ENCODE measurements around the gene BEST2. TPM values are rescaled to one million over a fixed set of nuclear protein-coding genes. Genes with fewer than 3 reads are reported as not detected.
A peak's percentile ranks its signal among the peaks of the same experiment; 100 is the strongest.

The BEST2 gene
- total RNA-seq, 2 donors from 2014 or later = not detected

- Mint-ChIP-seq H3K27me3 (ENCODE audit: low read depth) (no peaks in the 10 kb centered on the region), H3K4me1 (ENCODE audit: low read depth) (peaks cover 42% of the 10 kb centered on the region), H3K36me3 (ENCODE audit: insufficient read depth in 2 of 2) (no peaks in the 10 kb centered on the region), H3K4me3 (peak overlapping the region; percentile 87), H3K9me3 (no peaks in the 10 kb centered on the region), H3K27ac (peak overlapping the region; percentile 86)
- DNase-seq (no peak), ATAC-seq (replicated peaks in 1 of 2) (no peak)
Measured at GRCh38 chr19:12782174-12782423, 30.5 kb downstream of the BEST2 start.

DNA sequence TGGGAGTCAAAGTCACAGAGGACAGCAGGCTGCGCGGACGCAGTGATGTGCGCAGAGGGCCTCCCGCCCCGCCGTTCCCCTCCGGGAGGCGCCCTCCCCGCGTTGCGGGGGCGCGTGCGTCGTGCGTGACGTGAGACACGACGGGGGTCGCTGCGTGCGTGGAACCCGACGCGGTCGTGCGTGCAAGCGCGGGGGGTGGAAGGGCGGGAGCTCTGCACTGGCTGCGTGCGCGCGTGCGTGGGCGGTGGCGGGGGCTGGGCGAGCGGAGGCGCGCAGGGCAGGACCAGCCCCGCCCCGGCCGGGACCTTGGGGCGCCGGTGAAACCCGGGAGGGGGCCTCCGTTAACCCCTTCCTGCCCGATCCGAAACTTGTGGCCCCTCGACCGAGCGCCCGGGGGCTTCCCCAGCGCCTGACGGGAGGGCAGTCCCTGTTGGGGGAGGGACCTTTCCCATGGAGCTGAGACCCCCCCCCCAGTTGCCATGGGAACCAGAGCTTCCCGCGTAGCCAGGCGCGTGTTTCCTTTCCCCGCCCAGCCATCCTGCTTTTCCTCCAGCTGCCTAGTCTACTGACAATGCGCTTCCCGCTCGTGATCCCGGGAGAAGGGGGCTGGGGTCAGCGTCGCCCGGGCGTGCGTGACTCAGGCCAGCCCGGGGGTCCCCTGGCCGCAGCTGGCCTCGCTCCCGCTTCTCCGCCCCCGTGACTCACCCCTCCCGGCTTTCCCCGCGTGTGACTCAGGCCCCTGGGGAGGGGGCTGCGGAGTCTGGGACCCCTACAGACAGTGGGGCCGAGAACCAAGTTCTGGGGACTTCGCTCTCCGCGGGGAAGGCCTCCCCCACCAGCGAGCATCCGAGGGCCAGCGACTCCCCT, 31.1 kb downstream of the BEST2 start:
- H3K4me3 Mint-ChIP-seq = peak overlapping the region; percentile 87
- ATAC-seq (replicated peaks in 1 of 2) (peak; percentile 55 to 62), DNase-seq (peak; percentile 97)
- no peaks in the 10 kb centered on the region for H3K36me3 Mint-ChIP-seq (ENCODE audit: insufficient read depth in 2 of 2)
- H3K4me1 Mint-ChIP-seq (ENCODE audit: low read depth) = peaks cover 38% of the 10 kb centered on the region
- no peak overlapping the region for H3K27ac Mint-ChIP-seq
- no peaks in the 10 kb centered on the region for H3K9me3 Mint-ChIP-seq
- no peaks in the 10 kb centered on the region for H3K27me3 Mint-ChIP-seq (ENCODE audit: low read depth)

GRCh38 chr19:12783291-12783848, 31.8 kb downstream of the BEST2 start:
- Mint-ChIP-seq H3K4me3 (peak overlapping the region in 1 of 2 donors; percentile 79), H3K27me3 (ENCODE audit: low read depth) (no peaks in the 10 kb centered on the region), H3K36me3 (ENCODE audit: insufficient read depth in 2 of 2) (no peaks in the 10 kb centered on the region), H3K27ac (peak overlapping the region; percentile 69), H3K4me1 (ENCODE audit: low read depth) (peaks cover 41% of the 10 kb centered on the region), H3K9me3 (no peaks in the 10 kb centered on the region)
- DNase-seq (peak in 1 of 2 donors; percentile 93), ATAC-seq (replicated peaks in 1 of 2) (peak; percentile 36 to 47)

DNA sequence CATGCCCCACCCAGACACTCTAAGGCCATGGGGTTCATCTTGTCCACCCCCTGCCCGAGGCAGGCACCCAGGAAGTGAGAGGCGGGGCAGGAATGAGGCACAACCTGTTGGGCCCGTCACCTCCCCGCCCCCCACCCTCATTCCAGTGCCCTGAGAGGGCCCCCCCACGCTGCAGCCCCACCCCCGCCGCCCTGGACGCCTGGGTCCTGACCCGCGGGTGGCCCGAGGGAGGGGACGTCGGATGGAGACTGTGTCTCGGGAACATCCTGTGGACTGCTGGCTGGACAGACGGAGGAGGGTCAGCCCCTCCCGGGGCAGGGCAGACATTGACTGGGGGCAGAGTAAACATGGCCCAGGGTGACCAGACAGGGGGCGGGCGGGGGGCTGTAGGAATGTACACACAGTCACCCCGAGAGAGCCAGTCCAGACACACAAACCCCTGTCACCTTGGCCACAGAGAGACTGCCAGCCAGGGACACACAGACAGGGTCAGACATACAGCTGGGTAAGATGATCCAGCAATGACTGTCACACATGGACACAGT, 32.3 kb downstream of the BEST2 start:
- ATAC-seq (replicated peaks in 1 of 2) (peak in 1 of 2 donors; percentile 3), DNase-seq (peak; percentile 54 to 62)
- H3K36me3 Mint-ChIP-seq (ENCODE audit: insufficient read depth in 2 of 2) = no peaks in the 10 kb centered on the region
- peaks cover 41% of the 10 kb centered on the region for H3K4me1 Mint-ChIP-seq (ENCODE audit: low read depth)
- H3K9me3 Mint-ChIP-seq = no peaks in the 10 kb centered on the region
- peak overlapping the region; percentile 69 for H3K27ac Mint-ChIP-seq
- H3K4me3 Mint-ChIP-seq = peak overlapping the region in 1 of 2 donors; percentile 79
- no peaks in the 10 kb centered on the region for H3K27me3 Mint-ChIP-seq (ENCODE audit: low read depth)

GRCh38 chr19:12784394-12784870, 32.8 kb downstream of the BEST2 start:
- no peak overlapping the region for H3K27ac Mint-ChIP-seq
- peak; percentile 1 to 4 for ATAC-seq (replicated peaks in 1 of 2)
- H3K27me3 Mint-ChIP-seq (ENCODE audit: low read depth) = no peaks in the 10 kb centered on the region
- no peaks in the 10 kb centered on the region for H3K36me3 Mint-ChIP-seq (ENCODE audit: insufficient read depth in 2 of 2)
- H3K4me1 Mint-ChIP-seq (ENCODE audit: low read depth) = peaks cover 38% of the 10 kb centered on the region
- no peak overlapping the region for H3K4me3 Mint-ChIP-seq
- no peaks in the 10 kb centered on the region for H3K9me3 Mint-ChIP-seq
- peak; percentile 44 for DNase-seq

- H3K9me3 Mint-ChIP-seq = no peaks in the 10 kb centered on the region
- H3K27me3 Mint-ChIP-seq (ENCODE audit: low read depth) = no peaks in the 10 kb centered on the region
- H3K4me1 Mint-ChIP-seq (ENCODE audit: low read depth) = peaks cover 33% of the 10 kb centered on the region
- H3K36me3 Mint-ChIP-seq (ENCODE audit: insufficient read depth in 2 of 2) = no peaks in the 10 kb centered on the region
- ATAC-seq (replicated peaks in 1 of 2) (peak; percentile 3 to 4), DNase-seq (peak; percentile 54 to 58)
- H3K27ac Mint-ChIP-seq = no peak overlapping the region
- no peak overlapping the region for H3K4me3 Mint-ChIP-seq
Measured at GRCh38 chr19:12784871-12785430, 33.4 kb downstream of the BEST2 start.

DNA sequence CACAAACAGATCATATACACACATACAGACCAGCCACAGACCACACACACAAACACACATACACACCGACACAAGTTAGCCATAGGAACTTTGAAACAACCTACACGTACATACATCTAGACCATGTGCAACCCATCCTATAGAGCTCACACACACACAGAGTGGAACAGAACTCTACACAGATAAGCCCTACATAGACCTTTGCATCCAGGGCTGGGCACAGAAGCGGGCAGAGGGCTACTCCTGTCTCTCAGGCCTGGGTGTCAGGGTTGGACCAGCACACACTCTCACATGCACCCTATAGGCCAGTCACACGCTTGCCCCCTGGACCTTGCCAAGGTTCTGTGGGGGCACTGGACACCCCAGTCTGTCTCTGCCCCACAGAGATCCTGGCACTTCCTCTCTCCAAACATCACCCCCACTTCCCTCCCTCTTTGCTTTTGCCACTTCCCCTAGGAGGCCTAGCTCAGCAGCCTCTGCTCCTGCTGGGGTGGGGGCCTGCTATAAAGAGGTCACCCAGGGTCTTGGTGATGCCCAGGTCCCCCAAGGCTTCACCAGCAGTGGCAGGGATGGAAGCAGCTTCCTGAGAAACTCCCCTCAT, 33.9 kb downstream of the BEST2 start:
- ATAC-seq (replicated peaks in 1 of 2) (no peak), DNase-seq (peak in 1 of 2 donors; percentile 19)
- Mint-ChIP-seq H3K9me3 (no peaks in the 10 kb centered on the region), H3K4me3 (no peak overlapping the region), H3K27me3 (ENCODE audit: low read depth) (no peaks in the 10 kb centered on the region), H3K4me1 (ENCODE audit: low read depth) (peaks cover 28% of the 10 kb centered on the region), H3K36me3 (ENCODE audit: insufficient read depth in 2 of 2) (no peaks in the 10 kb centered on the region), H3K27ac (no peak overlapping the region)

DNA sequence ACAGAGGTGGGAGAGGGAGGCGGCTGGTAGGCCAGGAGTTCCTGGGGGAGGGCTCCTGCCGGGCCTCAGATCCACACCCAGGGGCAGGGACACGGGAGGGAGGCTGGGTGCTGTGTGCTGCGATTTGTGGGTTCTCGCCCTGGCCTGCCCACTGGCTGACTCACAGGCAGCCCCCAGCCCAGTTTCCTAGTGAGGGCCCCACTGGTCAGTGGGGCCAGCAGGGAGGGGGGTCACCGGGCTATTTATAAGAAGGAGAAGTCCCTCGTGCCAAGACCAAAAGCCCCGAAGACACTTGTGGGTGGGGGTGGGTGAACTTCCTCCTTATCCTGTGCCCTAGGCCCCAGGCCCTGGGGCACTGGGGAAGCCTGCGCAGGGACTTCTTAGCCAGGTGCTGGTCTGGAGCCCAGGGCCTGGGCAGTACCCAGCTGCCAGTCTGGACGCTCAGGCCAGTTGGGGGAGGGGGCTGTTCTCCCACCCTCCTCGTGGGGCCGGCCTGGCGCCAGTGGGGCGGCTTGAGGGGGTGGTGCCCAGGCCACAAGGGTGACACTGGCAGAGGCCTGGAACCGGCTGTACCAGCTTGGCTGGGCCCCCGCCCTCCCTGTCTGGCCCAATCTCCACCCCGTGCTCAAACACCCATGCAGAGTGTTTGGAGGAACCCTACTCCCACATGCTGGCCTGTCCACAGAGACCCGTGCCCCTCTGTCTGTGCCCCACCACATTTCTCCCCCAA, 34.7 kb downstream of the BEST2 start:
- H3K4me3 Mint-ChIP-seq = peak overlapping the region in 1 of 2 donors; percentile 41
- H3K36me3 Mint-ChIP-seq (ENCODE audit: insufficient read depth in 2 of 2) = peaks cover 4 to 5% of the 10 kb centered on the region in 2 donors
- H3K27ac Mint-ChIP-seq = no peak overlapping the region
- DNase-seq (peak in 1 of 2 donors; percentile 17), ATAC-seq (replicated peaks in 1 of 2) (no peak)
- H3K9me3 Mint-ChIP-seq = no peaks in the 10 kb centered on the region
- H3K4me1 Mint-ChIP-seq (ENCODE audit: low read depth) = peaks cover 27% of the 10 kb centered on the region
- H3K27me3 Mint-ChIP-seq (ENCODE audit: low read depth) = no peaks in the 10 kb centered on the region

DNA sequence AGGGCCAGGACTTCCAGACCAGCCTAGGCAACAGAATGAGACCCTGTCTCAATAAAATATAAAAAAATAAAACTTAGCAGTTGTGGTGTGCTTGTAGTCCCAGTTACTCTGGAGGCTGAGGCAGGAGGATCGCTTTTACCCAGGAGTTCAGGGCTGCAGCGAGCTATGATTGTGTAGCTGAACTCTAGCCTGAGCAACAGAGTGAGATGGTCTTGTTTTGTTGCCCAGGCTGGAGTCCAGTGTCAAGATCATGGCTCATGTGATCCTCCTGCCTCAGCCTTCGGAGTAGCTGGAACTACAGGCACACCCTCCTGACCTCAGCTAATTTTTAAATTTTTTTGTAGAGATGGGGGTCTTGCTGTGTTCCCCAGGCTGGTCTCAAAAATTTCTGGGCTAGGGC, 35.4 kb downstream of the BEST2 start:
- H3K27me3 Mint-ChIP-seq (ENCODE audit: low read depth) = no peaks in the 10 kb centered on the region
- ATAC-seq (replicated peaks in 1 of 2) (no peak), DNase-seq (no peak)
- H3K36me3 Mint-ChIP-seq (ENCODE audit: insufficient read depth in 2 of 2) = peaks cover 5 to 7% of the 10 kb centered on the region in 2 donors
- peaks cover 21% of the 10 kb centered on the region for H3K4me1 Mint-ChIP-seq (ENCODE audit: low read depth)
- no peak overlapping the region for H3K27ac Mint-ChIP-seq
- H3K9me3 Mint-ChIP-seq = no peaks in the 10 kb centered on the region
- peak overlapping the region in 1 of 2 donors; percentile 41 for H3K4me3 Mint-ChIP-seq

DNA sequence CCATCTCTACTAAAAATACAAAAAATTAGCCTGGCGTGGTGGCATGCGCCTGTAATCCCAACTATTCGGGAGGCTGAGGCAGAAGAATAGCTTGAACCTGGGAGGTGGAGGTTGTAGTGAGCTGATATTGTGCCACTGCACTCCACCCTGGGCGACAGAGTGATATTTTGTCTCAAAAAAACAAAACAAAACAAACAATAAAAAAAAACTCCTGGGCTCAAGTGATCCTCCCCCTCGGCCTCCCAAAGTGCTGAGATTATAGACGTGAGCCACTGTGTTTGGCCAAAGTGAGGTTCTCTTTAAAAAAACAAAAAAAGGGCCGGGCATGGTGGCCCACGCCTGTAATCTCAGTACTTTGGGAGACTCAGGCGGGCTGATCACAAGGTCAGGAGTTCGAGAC, 35.9 kb downstream of the BEST2 start:
- no peak overlapping the region for H3K4me3 Mint-ChIP-seq
- no peaks in the 10 kb centered on the region for H3K9me3 Mint-ChIP-seq
- H3K27ac Mint-ChIP-seq = no peak overlapping the region
- DNase-seq = no peak
- H3K4me1 Mint-ChIP-seq (ENCODE audit: low read depth) = peaks cover 17% of the 10 kb centered on the region
- H3K36me3 Mint-ChIP-seq (ENCODE audit: insufficient read depth in 2 of 2) = peaks cover 5 to 7% of the 10 kb centered on the region in 2 donors
- H3K27me3 Mint-ChIP-seq (ENCODE audit: low read depth) = no peaks in the 10 kb centered on the region
- ATAC-seq (replicated peaks in 1 of 2) = no peak

DNA sequence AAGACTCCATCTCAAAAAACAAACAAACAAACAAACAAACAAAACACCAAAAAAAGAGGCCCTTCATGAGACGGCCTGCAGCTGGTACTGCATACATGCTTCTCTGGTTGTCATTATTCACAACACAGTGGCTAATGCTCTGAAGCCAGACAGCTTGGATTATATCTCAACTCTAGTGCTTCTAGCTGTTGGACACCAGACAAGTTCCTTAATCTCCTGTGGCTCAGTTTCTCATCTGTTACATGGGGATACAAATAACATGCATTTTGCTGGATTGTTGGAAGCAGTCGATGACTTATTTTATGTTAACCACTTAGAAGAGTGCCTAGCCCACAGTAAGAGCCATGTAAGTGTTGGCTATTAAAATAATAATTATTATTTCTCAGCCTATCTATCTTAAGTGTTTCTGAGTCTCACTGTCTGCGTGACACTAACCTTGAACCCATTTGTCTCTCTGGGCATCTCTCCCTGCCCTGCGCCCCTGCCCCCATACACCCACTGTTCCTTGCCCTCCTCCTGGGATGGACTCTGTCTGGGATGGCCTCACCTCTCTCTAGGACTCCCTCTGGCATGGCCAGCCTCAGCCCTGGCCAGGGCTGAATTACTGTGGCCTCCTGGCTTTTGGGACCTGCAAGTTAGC, 36.6 kb downstream of the BEST2 start:
- H3K36me3 Mint-ChIP-seq (ENCODE audit: insufficient read depth in 2 of 2) = peaks cover 7 to 8% of the 10 kb centered on the region in 2 donors
- peaks cover 17% of the 10 kb centered on the region for H3K4me1 Mint-ChIP-seq (ENCODE audit: low read depth)
- no peaks in the 10 kb centered on the region for H3K27me3 Mint-ChIP-seq (ENCODE audit: low read depth)
- ATAC-seq (replicated peaks in 1 of 2) (no peak), DNase-seq (no peak)
- peak overlapping the region; percentile 92 to 96 for H3K4me3 Mint-ChIP-seq
- no peak overlapping the region for H3K27ac Mint-ChIP-seq
- H3K9me3 Mint-ChIP-seq = no peaks in the 10 kb centered on the region

GRCh38 chr19:12788682-12789097, 37.1 kb downstream of the BEST2 start:
- peak overlapping the region; percentile 92 to 96 for H3K4me3 Mint-ChIP-seq
- DNase-seq = peak; percentile 57 to 63
- ATAC-seq (replicated peaks in 1 of 2) = no peak
- no peaks in the 10 kb centered on the region for H3K9me3 Mint-ChIP-seq
- peaks cover 9% of the 10 kb centered on the region in 2 donors for H3K36me3 Mint-ChIP-seq (ENCODE audit: insufficient read depth in 2 of 2)
- no peaks in the 10 kb centered on the region for H3K27me3 Mint-ChIP-seq (ENCODE audit: low read depth)
- peaks cover 17% of the 10 kb centered on the region for H3K4me1 Mint-ChIP-seq (ENCODE audit: low read depth)
- H3K27ac Mint-ChIP-seq = peak overlapping the region; percentile 97

Data from activated T-cell treated with anti-CD3 and anti-CD28 coated beads, Interleukin-2, amount 50 U/mL, for 72 hours (primary cell).